H7 (cell line): ENCODE measurements around the gene SPATA2. TPM values are rescaled to one million over a fixed set of nuclear protein-coding genes. Genes with fewer than 3 reads are reported as not detected.
A peak's percentile ranks its signal among the peaks of the same experiment; 100 is the strongest.

ENCODE experiments used
- DNase-seq: peaks from one replicate; pipeline ENCODE4 v3.0.0; 2012
- H3K27me3 ChIP-seq: 2 replicates; pipeline ENCODE4 v1.6.0; 2011; ENCODE audit warnings: mild to moderate bottlenecking, low read length; ENCODE audit not compliant: control insufficient read depth, insufficient read depth
- H3K36me3 ChIP-seq: replicated peaks from 2 replicates; pipeline ENCODE4 v1.5.1; 2011; ENCODE audit warnings: low read length; ENCODE audit not compliant: control insufficient read depth, insufficient read depth
- H3K4me3 ChIP-seq: 2 replicates; pipeline ENCODE4 v1.5.1; 2011; ENCODE audit warnings: low read depth, mild to moderate bottlenecking, control low read depth, low read length, moderate library complexity; ENCODE audit not compliant: insufficient read depth
- total RNA-seq: library from RNA; depleted of rRNA; stranded (reverse); fragments of >200 nt; shearing (Covaris generic); gene quantifications from 2 replicates; pipeline ENCODE4 v1.2.3, GENCODE V29; 2014

SPATA2 gene
- total RNA-seq, 1 experiment from 2014 or later, result 11.5 TPM

GRCh38 chr20:49941456-49941855 is 26.1 kb upstream of the SPATA2 start:
- peaks cover 32% of the 10 kb centered on the region for H3K36me3 ChIP-seq
- no peak overlapping the region for H3K4me3 ChIP-seq
- no peak for DNase-seq
- no peaks in the 10 kb centered on the region for H3K27me3 ChIP-seq

- Histone ChIP-seq H3K4me3 (no peak overlapping the region), H3K27me3 (no peaks in the 10 kb centered on the region), H3K36me3 (peaks cover 19% of the 10 kb centered on the region)
- no peak for DNase-seq
These were observed 23.1 kb upstream of the SPATA2 start for GRCh38 chr20:49938173-49939163.

GRCh38 chr20:49937027-49937929 is 21.9 kb upstream of the SPATA2 start:
- Histone ChIP-seq H3K36me3 (peaks cover 16% of the 10 kb centered on the region), H3K4me3 (peak overlapping the region; percentile 98), H3K27me3 (no peaks in the 10 kb centered on the region)
- DNase-seq, result peak; percentile 46

GRCh38 chr20:49936153-49937026 is 21.1 kb upstream of the SPATA2 start, which contains the start of gene RNF114:
RNF114 (plus strand) TSS chr20:49936397; CDS start chr20:49936413, 16 bp downstream.
- DNase-seq, result peak; percentile 100
- Histone ChIP-seq H3K27me3 (no peaks in the 10 kb centered on the region), H3K36me3 (peaks cover 13% of the 10 kb centered on the region), H3K4me3 (peak within 1 kb of the TSS; percentile 98)

GRCh38 chr20:49935746-49936152 is 20.4 kb upstream of the SPATA2 start:
- no peaks in the 10 kb centered on the region for H3K27me3 ChIP-seq
- peaks cover 9% of the 10 kb centered on the region for H3K36me3 ChIP-seq
- no peak for DNase-seq
- peak overlapping the region; percentile 98 for H3K4me3 ChIP-seq

GRCh38 chr20:49929142-49929494 is 13.8 kb upstream of the SPATA2 start:
- Histone ChIP-seq H3K36me3 (no peaks in the 10 kb centered on the region), H3K4me3 (no peak overlapping the region), H3K27me3 (no peaks in the 10 kb centered on the region)
- DNase-seq, result no peak

GRCh38 chr20:49928411-49929141 is 13.2 kb upstream of the SPATA2 start:
- DNase-seq, result peak; percentile 86
- no peaks in the 10 kb centered on the region for H3K36me3 ChIP-seq
- no peak overlapping the region for H3K4me3 ChIP-seq
- no peaks in the 10 kb centered on the region for H3K27me3 ChIP-seq

DNA sequence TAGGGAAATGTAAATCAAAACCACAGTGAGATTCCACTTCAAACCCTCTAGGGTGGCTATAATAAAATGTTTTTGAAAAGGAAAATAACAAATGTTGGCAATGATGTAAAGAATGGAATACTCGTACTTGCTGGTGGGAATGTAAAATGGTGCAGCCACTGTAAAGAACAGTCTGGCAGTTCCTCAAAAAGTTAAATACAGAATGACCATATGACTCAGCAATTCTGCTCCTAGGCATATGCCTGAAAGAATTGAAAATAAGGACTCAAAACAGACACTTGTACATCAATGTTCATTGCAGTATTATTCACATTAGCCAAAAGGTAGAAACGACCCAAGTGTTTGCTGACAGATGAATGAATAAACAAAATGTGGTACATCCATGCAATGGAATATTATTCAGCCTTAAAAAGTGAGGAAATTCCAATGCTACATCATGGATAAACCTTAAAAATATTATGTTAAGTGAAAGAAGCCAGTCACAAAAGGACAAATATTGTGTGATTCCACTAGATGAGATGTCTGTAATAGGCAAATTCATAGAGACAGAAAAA is 10.6 kb upstream of the SPATA2 start:
- Histone ChIP-seq H3K27me3 (no peaks in the 10 kb centered on the region), H3K36me3 (no peaks in the 10 kb centered on the region), H3K4me3 (no peak overlapping the region)
- DNase-seq, result no peak

DNA sequence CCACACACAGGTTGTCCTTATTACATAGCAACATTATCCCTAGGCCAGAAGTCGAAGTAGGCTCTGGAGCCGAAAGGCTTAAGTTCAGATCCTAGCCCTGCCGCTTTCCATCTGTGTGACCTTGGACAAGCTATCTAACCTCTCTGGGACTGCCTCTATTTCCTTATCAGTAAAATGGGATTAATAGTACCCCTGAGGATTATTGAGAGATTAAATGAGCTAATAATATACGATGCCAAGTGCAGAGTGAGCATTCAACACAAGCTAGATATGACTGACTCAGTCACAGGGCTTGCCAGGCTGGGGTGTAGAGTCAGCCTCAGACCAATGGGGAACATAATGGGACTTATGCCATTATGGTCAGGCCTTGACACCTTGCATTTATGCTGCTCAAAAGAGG is 8.9 kb upstream of the SPATA2 start:
- H3K36me3 ChIP-seq, result no peaks in the 10 kb centered on the region
- DNase-seq, result no peak
- no peaks in the 10 kb centered on the region for H3K27me3 ChIP-seq
- no peak overlapping the region for H3K4me3 ChIP-seq

DNA sequence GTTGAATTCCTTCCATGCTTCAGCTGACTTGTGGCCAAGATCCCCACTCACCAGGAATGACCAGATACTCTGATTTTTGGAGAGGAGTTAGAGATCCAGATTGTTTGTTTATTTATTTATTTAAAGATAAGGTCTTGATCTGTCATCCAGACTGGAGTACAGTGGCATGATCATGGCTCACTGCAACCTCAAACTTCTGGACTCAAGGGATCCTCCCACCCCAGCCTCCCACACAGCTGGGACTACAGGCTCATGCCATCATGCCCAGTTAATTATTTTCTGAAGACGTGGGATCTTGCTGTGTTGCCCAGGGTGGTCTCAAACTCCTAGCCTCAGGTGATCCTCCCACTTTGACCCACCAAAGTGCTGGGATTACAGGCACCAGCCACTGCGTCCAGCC is 4.1 kb upstream of the SPATA2 start:
- H3K27me3 ChIP-seq, result no peaks in the 10 kb centered on the region
- H3K4me3 ChIP-seq, result no peak overlapping the region
- no peaks in the 10 kb centered on the region for H3K36me3 ChIP-seq
- no peak for DNase-seq

- Histone ChIP-seq H3K4me3 (no peak overlapping the region), H3K36me3 (no peaks in the 10 kb centered on the region), H3K27me3 (no peaks in the 10 kb centered on the region)
- DNase-seq, result no peak
These were observed 3.7 kb upstream of the SPATA2 start for GRCh38 chr20:49919009-49919408.

DNA sequence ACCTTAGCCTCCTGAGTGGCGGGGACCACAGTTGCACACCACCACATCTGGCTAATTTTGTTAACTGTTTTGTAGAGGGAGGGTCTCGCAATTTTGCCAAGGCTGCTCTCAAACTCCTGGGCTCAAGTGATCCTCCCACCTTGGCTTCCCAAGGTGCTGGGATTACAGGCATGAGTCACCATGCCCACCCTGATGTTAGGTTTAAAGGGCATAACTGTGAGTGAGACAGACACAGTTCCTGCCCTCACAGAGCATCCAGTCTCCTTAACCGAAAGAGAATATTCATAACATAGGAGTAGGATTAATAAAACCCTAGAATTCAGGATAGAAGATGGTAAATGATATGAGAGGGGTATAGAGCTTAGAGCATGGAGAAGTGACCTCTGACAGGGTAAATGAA is 3.1 kb upstream of the SPATA2 start:
- Histone ChIP-seq H3K27me3 (no peaks in the 10 kb centered on the region), H3K36me3 (no peaks in the 10 kb centered on the region), H3K4me3 (no peak overlapping the region)
- DNase-seq, result no peak
